H1 (cell line): ENCODE data around the gene ZCRB1.
"Not testable (repeated sequence)": the region's sequence is repeated elsewhere in the genome, so short reads cannot be mapped to it uniquely, and the experiment has no call there.

ENCODE experiments used
- CEBPB ChIP-seq: IDR thresholded peaks from 2 replicates; pipeline ENCODE4 v1.6.1; 2012; ENCODE audit warnings: low read depth, low read length
- CHD1 ChIP-seq: IDR thresholded peaks from 2 replicates; pipeline ENCODE4 v1.6.1; 2012; ENCODE audit warnings: low read depth, low read length, improper control_type of control experiment
- EGR1 ChIP-seq: IDR thresholded peaks from 2 replicates; pipeline ENCODE4 v1.6.1; 2011; ENCODE audit warnings: low read depth, low read length, borderline replicate concordance
- EZH2 ChIP-seq: fragments of 200-600 bp; sonication (generic); IDR thresholded peaks from 2 replicates; pipeline ENCODE4 v1.7.1; 2012; ENCODE audit warnings: low read depth, mild to moderate bottlenecking, moderate library complexity, low read length, inconsistent platforms; ENCODE audit not compliant: severe bottlenecking
- FOSL1 ChIP-seq: IDR thresholded peaks from 2 replicates; pipeline ENCODE4 v1.6.1; 2011; ENCODE audit warnings: mild to moderate bottlenecking, low read depth, low read length, moderate library complexity; ENCODE audit not compliant: insufficient read depth
- POLR2A ChIP-seq, 2 experiments: IDR thresholded peaks; 1 replicate in 1 of 2; 2 replicates in 1 of 2; pipeline ENCODE4 v1.6.1; 2011; ENCODE audit warnings: low read depth in 2 of 2, low read length in 2 of 2, mild to moderate bottlenecking in 2 of 2; ENCODE audit errors: control extremely low read depth in 1 of 2
- RAD21 ChIP-seq, 2 experiments: IDR thresholded peaks in 1 of 2; conservative IDR thresholded peaks in 1 of 2; 2 replicates each; pipeline ENCODE4 v1.6.1; 2011; ENCODE audit warnings: low read depth in 2 of 2, low read length in 2 of 2, improper control_type of control experiment in 1 of 2, inconsistent platforms in 1 of 2, mild to moderate bottlenecking in 1 of 2, moderate library complexity in 1 of 2
- SRF ChIP-seq: IDR thresholded peaks from 2 replicates; pipeline ENCODE4 v1.6.1; 2011; ENCODE audit warnings: mild to moderate bottlenecking, low read depth, low read length, moderate library complexity
- TAF1 ChIP-seq: IDR thresholded peaks from 2 replicates; pipeline ENCODE4 v1.6.1; 2011; ENCODE audit warnings: mild to moderate bottlenecking, low read depth, low read length
- TCF12 ChIP-seq: IDR thresholded peaks from 2 replicates; pipeline ENCODE4 v1.6.1; 2011; ENCODE audit warnings: low read depth, mild to moderate bottlenecking, low read length
- TF ChIP-seq, protein P1 (sequence below), 3 experiments: IDR thresholded peaks; 1 replicate in 2 of 3; 2 replicates in 1 of 3; pipeline versions ENCODE4 v1.5.1 to v1.6.1; 2011; ENCODE audit warnings: low read length in 3 of 3, mild to moderate bottlenecking in 3 of 3, inconsistent platforms in 2 of 3, low read depth in 1 of 3, moderate library complexity in 1 of 3; ENCODE audit not compliant: insufficient read depth in 1 of 3; ENCODE audit errors: control extremely low read depth in 1 of 3
- TF ChIP-seq, protein P2 (sequence below): IDR thresholded peaks from 2 replicates; pipeline ENCODE4 v1.6.1; 2012; ENCODE audit warnings: inconsistent platforms

DNA sequence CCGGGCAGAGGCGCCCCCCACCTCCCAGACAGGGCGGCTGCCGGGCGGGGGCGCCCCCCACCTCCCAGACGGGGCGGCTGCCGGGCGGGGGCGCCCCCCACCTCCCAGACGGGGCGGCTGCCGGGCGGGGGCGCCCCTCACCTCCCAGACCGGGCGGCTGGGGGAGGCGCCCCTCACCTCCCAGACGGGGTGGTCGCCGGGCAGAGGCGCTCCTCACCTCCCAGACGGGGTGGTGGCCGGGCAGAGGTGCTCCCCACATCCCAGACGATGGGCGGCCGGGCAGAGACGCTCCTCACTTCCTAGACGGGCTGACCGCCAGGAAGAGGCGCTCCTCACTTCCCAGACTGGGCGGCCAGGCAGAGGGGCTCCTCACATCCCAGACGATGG, 24.1 kb upstream of the ZCRB1 start:
- TF ChIP-seq CEBPB; RAD21 (IDR thresholded peaks at IDR 0.05 in 1 of 2, conservative IDR thresholded peaks at IDR 0.05 in 1 of 2; ENCODE audit: low read depth in 2 of 2, low read length in 2 of 2); CHD1; EGR1; TAF1; EZH2; SRF; TCF12; POLR2A (IDR thresholded peaks at IDR 0.05; ENCODE audit: control extremely low read depth in 1 of 2, low read depth in 2 of 2, low read length in 2 of 2); FOSL1: not testable (repeated sequence)
- TF ChIP-seq, protein P1, sequence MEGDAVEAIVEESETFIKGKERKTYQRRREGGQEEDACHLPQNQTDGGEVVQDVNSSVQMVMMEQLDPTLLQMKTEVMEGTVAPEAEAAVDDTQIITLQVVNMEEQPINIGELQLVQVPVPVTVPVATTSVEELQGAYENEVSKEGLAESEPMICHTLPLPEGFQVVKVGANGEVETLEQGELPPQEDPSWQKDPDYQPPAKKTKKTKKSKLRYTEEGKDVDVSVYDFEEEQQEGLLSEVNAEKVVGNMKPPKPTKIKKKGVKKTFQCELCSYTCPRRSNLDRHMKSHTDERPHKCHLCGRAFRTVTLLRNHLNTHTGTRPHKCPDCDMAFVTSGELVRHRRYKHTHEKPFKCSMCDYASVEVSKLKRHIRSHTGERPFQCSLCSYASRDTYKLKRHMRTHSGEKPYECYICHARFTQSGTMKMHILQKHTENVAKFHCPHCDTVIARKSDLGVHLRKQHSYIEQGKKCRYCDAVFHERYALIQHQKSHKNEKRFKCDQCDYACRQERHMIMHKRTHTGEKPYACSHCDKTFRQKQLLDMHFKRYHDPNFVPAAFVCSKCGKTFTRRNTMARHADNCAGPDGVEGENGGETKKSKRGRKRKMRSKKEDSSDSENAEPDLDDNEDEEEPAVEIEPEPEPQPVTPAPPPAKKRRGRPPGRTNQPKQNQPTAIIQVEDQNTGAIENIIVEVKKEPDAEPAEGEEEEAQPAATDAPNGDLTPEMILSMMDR (IDR thresholded peaks at IDR 0.05; ENCODE audit: control extremely low read depth in 1 of 3, insufficient read depth in 1 of 3, low read depth in 1 of 3, low read length in 3 of 3) = not testable (repeated sequence)
- TF ChIP-seq, protein P2, sequence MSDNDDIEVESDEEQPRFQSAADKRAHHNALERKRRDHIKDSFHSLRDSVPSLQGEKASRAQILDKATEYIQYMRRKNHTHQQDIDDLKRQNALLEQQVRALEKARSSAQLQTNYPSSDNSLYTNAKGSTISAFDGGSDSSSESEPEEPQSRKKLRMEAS = not testable (repeated sequence)
